Measurements from ENCODE around the gene FSTL4. TPM values are rescaled to one million over a fixed set of nuclear protein-coding genes. Genes with fewer than 3 reads are reported as not detected.

FSTL4 gene
- total RNA-seq, 1 experiment from 2014 or later: not detected

DNA sequence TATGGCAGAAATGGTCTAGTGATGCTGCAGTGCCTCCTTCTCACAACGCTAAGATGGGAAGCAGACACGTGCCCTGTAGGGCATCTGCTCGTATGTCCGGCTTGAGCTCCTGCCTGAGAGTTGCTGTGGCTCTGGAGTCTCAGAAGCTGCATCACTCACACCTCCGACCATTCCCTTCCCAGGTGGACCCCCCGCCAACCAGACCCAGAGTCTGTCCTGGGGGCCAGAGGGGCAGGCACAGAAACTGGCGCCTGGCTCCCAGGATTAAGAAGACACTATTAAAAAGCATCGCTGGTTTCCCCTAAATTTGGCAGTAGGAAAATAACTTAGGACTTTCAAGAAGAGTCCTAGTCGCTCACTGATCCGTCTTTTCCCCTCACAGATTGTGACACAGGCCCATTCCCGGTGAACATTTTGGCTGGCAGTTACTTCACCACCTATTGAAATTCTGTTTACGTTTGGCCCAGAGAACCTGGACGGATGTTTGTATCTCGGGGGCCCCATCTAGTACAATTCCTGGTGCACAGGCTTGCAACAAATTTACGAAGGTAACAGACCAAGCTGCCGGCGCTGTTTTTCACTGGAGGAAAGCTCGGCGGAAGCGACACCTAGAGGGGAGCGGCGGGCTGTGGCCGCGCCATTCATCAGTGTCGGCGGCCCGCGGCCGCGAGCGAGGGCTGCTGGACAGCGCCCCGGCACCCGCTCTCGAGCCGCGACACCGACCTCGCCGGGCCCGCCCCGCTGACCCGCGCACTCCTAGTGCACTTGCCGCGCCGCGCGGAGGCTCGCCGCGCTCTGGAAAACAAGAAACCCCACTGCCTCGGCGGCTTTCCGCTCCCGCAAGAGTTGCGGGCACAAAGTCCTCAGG, 1.6 kb downstream of the FSTL4 start:
- peak; percentile 60 for DNase-seq (ENCODE audit: low read depth)

DNA sequence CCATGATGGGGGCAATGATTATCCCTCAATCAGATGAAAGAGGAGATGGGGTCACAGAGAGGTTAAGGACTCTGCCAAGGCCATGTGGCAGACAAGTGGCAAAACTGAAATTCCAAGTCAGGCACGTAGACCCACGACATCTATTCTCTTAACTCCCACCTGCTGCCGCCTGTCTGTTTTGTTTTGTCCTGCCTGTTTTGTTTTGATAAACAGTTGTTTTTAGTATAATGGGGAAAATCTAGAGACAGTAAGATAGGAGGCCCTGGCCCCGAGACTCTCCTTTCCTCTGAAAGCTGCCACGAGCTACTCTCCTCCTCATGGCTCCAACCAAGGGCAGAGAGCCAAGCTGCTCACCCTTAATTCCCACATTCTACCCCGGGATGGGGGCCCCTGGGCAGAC, 4.9 kb downstream of the FSTL4 start:
- DNase-seq (ENCODE audit: low read depth): no peak

DNA sequence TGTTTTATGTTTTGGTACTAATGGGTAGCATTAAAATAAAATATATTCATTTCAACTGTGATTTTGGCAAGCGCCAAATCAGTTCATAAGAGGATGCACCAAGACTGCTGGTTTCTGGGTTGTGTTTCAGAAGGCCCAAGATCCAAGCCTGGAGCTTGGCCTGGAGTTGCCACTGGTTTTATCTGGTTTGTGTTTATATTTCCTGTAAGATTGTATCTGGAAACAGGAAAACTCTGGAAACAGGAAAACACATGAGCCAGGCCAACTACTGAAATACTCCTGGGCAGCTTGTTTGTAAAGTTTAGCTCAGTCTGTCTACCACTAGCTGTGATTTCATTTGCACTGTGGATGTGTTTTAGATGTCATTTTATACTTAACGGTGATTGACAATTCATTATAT, 5.5 kb downstream of the FSTL4 start:
- no peak for DNase-seq (ENCODE audit: low read depth)

DNA sequence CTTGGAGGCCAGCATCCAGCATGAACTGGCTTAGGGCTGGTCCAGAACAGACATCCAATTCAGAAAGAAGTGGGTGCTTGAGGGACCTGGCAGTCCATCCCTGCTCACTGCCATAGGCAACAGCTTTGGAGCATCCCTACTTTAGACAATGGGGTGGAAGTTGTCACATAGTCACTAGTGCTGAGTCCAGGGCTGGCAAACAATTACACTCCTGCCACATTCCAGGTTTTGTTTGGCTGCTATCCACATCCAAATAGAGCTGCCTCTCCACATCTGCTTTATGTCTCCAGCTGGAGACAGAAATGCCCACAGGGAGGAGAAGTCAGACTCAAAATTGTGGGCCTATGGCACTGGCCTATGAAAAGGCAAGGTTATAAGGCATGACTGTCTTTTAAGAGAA, 7.0 kb downstream of the FSTL4 start:
- DNase-seq (ENCODE audit: low read depth): no peak

DNA sequence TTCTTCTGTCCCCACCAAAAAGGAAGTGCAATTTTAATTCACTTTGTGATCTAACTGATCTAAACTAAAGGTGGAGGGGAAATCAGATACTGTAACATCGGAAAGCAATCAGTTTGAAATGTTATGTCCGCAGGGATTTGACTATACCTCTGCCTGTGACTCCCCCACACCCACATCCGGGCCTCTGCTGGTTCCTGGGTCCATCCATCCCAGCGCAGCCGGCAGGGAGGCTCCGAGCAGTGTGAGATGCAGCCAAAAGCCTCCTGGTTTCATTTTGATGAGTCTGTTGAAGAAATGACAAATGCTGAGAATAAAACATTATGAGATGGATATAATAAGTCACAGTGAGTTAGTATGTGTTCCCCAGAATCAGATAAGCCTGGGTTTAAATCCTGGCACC, 8.6 kb downstream of the FSTL4 start:
- DNase-seq (ENCODE audit: low read depth): no peak

DNA sequence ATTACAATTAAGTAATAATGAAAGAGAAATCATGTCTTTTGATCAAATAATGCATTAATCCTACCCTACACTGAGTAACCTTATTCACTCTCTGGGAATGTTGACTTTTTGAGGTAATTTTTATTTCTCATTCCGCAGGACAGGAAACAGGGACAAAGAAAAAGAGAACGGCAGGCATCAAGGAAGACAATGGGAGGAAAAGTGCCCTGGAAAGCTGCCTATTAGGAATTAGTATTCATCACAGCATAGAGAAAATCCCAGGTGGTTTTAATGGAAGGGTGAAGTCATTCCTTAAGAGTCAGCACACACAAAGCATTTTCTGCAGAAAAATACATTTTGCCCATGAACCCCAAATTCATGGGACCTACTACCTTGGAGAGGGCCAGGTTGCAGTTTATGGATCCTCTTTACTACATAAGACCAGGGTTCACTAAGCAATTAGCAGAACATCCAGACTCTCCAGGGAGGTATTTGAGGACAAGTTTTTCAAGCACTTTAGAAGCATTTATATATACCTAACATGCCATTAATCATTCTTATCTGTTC, 9.4 kb downstream of the FSTL4 start:
- no peak for DNase-seq (ENCODE audit: low read depth)

DNA sequence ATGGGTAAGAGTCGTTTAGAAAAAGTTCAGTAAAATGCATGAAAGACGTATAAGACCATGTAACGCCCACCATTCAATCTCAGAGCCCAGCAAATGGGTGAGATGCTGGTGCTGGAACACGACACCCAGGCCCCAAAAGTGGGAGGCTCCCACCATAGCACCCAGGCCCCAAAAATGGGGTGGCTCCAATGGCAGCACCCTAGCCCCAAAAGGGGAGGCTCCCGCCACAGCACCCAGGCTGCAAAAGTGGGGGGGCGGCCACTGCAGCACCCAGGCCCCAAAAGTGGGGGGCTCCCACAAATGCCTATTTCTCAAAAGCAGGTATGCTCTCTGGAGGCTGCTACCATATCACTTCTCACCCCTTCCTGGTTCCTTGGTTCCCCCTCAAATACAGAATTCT, 12.7 kb downstream of the FSTL4 start:
- no peak for DNase-seq (ENCODE audit: low read depth)

DNA sequence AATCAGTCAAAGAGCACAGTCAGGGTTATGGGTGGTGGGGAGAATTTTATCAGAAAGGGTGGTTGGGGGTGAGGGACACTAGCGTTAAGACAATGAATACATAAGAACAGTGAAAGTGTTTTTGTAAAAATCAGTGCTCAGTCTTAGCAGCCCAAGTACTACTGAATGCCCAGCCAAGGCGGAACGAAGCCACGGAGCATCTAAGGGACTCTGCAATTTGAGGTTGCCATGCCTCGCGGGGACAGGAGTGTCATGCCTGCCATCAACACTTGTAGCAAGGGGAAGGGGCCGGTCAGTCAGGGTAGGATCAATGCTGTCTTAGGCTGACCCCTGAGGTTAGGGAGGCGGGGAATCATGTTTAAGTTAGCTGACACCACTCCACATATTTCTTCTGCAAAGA, 13.3 kb downstream of the FSTL4 start:
- no peak for DNase-seq (ENCODE audit: low read depth)

DNA sequence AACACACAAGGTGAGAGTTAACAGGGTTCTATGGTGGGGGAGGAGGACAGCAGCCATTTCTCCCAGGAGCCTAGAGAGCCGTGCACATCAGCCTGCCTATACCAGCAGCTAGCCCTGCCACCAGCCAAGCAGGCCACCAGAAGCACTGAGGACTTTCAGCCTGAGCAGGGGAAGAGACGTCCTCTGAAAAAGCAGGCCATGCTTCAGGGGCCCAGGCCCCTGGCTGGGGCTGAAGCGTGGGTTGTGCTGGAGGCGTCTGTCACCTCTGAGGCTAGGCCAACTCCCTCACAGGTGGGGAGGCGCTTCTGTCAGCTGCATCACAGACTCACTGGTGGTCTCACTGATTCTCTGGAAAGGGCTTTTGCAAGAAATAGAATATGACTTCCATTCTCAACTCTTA, 16.3 kb downstream of the FSTL4 start:
- no peak for DNase-seq (ENCODE audit: low read depth)

DNA sequence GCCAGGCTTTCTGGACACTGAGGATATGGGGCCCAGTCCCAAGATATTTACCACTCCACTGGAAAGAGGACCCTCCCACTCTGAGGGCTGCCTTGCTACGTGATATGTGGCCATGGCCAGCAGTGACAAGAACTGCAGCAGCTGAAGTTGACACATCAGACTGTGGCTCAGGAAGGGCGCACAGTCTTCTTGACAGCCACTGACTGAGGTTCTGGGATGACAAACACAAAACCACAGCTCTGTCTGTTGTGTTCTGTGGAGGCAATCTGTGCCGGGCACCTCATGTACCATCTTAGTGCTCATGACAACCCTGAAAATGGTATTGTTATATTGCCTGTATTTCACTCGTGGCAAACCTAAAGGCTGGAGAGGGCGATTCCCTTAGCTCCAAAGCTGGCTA, 16.9 kb downstream of the FSTL4 start:
- no peak for DNase-seq (ENCODE audit: low read depth)

DNA sequence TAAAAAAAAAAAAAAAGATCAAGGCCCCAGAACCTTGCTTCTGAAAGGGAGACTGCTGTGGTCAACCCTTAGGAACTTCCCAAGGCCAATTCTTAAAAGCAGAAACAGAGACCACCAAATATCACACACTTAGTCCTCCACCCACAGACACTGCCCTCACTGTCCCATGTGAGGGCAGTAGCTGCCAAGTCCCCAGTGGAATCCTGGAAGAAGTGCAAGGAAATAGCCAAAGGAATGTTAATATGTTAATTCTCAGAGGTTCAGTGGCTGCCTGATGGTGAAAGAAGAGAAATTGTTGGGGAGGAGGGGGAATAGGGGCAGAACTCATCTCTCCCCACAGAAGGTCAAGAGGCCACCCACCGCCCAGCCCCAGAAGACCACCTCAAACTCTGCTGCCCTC, 23.1 kb downstream of the FSTL4 start:
- no peak for DNase-seq (ENCODE audit: low read depth)

DNA sequence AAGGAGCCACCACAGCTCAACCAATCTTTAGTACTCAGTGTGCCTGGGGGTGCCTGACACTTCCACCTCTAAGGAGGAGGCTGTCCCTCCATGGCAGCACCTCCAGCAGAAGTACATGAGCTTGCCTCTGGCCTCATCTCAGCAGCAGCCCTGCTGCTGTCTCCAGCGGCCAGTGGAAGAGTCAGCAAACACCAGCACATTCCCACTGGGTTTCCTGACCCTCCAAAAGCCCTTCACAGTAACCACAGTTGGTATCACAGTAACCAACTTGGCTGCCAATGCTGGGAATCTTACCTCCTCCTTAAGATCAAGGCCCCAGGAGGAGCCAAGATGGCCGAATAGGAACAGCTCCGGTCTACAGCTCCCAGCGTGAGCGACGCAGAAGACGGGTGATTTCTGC, 29.4 kb downstream of the FSTL4 start:
- no peak for DNase-seq (ENCODE audit: low read depth)

DNA sequence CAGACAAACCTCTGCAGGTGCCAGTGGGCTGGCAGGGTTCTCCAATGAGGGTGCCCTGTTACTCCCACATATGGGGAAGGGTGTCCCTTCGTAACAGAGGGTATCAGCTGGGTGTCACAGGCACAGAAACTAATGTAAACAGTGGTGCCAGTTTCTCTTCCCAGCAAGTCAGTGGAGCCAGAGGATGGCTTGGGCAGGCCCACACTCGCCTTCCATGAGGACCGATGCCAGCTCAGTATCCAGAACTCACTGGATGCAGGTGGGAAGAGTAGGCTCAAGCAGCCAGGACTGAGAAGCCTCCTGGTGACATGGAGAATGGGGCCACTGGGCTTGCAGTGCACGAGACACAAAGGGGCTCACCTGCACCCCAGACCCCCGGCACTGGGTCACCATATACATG, 30.4 kb downstream of the FSTL4 start:
- DNase-seq (ENCODE audit: low read depth): no peak

DNA sequence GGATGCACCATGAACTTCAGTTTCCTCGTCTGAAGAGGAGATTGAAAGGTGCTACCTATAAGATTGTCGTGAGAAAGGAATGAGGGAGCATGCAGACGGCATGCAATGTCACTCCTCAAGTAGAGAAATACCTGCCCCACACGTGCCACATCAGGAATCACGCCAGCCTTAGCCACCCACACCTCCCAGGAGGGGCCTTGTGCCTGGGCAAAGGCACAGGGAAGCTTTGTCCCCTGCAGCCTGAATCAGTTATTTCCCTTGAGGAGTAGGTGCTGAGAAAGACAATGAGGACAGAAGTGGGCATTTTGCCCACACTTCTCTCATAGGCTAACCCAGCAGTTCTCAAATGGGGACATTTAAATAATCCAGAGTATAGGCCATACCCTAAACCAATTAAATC, 31.0 kb downstream of the FSTL4 start:
- DNase-seq (ENCODE audit: low read depth): no peak

DNA sequence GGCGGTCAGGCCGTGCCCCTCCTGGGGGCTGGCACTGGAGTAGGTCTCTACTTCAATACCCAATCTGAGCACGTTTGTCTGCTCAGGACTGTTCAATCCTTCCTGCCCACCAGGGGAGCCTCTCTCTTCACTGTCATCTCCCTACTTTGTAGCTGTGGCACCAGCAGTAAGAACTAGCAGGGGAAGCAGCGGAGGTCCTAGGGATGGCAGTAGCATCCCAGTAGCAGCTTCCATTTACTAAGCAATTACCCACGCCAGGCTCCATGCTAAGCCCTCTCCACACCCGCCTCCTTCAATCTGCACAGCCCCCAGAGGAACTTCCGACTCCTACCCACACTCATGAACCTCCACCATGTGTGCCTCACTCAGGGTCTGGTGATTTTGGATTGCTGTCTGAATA, 31.7 kb downstream of the FSTL4 start:
- no peak for DNase-seq (ENCODE audit: low read depth)

DNA sequence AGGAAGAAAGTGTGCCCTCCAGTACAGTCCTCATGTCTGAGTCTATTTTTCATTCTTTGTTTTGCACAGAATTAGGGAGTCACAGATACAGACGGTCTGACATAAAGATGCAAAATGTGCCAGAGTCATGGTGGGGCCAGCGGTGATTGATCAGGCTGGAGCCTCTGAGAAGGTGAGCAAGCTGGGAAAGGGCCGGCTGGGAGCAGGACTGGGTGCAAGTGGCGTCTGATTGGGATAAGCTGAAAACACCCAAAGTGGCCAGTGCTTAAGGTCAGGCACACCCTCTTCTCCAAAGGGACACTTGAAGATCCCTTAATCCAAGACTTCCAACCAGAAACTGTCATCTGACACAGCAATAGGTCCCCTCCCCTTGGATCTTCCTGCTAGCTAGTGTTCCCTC, 32.6 kb downstream of the FSTL4 start:
- no peak for DNase-seq (ENCODE audit: low read depth)

DNA sequence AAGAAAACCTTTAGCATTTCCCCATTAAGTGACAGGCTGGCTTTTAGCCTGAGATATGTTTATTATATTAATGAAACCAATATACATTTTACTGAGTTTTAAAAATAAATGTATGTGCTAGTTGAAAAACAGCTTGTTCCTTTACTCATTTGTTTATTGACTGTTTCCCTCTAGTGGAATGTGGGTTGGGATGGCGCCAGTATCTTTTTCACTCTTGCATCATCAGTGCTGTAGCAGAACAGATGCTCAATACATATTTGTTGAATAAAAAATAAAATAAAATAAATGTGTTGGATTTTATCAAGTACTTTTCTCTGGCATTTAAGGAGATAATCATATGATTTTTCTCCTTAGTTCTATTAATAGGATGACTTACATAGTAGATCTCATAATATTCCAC, 43.0 kb downstream of the FSTL4 start:
- no peak for DNase-seq (ENCODE audit: low read depth)

DNA sequence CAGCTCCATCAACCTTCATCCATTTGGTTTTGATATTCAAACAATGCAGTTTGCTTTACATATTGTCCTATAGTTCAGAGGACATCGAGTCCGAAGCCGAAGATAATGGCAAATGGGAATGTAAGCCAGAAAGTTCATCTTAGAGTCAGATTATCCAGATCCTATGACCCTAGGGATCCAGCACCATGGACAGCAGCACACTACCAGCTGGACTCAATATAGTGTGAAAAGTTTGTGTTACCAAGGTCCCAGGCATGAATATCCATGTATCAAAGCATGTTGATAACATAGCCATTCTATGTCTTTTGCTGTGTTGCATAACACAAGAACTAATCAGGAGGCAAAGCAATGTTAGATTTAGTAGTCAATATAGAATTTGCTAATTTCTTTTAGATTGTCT, 46.3 kb downstream of the FSTL4 start:
- DNase-seq (ENCODE audit: low read depth): peak; percentile 25

DNA sequence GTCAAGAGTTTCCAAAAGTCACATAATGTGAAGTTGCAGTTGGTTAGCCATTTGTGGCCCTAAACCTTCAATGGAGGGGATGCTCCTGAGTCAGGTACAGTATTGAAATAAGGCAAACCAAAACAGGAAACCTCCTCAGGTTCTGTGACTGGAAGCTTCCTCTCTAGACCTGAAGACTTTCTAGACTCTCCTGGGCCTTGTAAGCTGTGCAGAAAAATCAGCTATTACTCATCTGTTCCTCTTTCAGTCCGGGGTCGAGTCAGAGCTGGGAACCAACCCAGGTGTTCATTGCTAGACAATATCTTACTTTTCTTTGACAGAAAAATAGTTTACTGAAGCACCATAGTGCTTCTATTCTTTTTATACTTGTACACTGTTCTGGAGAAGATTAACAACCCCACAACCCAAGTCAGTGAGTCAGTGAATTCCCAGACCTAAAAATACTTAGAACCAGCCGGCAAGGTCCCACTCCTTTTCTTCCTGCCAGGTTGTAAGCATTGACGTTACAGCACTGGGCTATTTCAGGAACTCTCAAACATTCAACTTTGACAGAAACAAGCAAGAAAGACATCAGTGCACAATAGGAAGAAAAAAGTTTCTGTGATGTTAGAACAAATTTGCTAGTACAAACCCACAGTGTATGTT, 47.3 kb downstream of the FSTL4 start:
- no peak for DNase-seq (ENCODE audit: low read depth)

DNA sequence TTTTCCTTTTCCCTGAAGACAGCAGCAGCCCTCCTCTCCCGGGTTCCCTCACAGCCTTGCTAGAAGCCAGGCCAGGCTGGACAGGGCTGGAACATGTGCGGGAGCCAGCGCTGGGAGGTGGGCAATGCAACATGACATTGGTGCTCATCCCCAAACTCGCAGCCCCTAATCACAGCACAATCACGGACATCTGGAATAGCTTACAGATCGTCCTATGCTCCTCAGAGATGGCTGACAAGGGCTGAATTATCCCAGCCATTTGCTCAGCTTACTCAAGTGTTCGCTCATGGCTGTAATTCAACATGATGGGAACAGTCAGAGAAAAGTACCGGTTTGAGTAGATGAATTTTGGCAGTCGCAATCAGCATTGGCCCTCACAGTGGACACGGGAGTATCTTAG, 49.8 kb downstream of the FSTL4 start:
- DNase-seq (ENCODE audit: low read depth): no peak

DNA sequence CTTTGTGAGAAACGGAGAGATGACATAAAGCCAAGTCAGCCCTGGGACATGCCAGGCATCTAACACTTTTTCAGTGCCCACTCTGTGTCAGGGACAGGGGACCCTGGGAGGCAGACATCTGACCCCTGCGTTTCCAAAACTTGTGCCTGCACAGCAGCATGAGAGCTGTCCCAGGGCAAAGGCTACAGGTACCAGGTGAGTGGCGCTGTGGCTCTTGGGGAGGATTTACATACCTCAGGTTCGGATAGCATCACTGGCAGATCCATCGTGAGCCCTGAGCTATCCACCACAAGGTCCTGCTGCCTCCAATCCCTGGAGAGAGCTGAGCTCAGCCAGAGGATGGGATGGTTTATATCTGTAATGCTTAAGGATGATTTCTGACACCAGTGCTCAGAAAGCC, 52.4 kb downstream of the FSTL4 start:
- no peak for DNase-seq (ENCODE audit: low read depth)

DNA sequence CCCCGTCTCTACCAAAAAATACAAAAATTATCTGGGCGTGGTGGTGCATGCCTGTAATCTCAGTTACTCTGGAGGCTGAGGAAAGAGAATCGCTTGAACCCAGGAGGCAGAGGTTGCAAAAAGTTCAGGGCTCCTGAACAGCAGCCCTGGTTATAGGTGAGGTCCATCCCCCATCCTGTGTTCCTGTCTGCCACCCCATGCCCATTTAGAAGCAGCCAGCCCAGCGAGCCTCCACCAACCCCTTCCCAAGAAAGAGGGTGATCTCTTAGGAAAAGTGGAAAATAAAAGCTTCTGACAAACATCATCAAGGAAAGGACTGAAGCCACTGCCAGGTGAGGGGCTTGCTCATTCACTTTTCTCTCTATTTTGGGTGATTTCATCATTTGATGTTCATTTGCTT, 55.8 kb downstream of the FSTL4 start:
- DNase-seq (ENCODE audit: low read depth): no peak

DNA sequence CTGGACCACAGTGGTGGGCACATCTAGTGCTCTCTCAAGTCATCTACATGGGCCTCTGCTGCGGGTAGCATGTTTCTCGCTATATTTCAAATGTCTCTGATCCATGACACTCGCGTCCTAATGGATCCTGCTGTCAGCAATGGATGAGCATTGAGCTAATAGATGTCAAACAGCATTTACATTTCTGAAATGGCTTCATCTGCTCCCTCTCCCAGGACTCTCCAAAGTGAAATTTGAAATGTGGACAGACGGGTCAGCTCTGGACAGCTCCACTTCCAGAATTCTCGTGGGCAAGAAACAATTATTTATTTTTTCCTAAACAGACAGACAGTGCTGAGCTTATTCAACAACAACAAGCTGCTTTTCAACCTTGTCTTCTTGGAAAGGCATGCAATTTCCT, 58.1 kb downstream of the FSTL4 start:
- no peak for DNase-seq (ENCODE audit: low read depth)
